ENCODE measurements around the gene ATPAF1.
"Not testable (repeated sequence)": the region's sequence is repeated elsewhere in the genome, so short reads cannot be mapped to it uniquely, and the experiment has no call there.

The ATPAF1 gene

DNA sequence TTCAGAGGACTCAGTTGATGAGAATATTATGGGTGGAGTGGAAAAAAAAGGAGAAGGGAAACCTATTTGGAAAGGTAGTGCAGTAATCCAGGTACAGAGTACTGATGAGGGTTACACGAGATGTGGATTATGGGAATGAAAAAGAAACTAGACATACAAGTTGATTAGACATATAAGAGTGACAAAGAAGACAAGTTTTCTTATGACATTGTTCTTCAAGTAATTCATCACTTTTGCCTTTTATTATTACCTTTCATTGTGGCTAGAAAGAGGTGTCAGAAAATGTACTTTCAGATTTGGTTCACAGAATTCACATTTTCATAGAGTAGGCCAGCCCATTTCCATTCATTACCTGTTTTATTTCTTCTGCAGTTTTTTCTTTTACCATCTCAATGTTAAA is 10.4 kb downstream of the ATPAF1 start:
- no peak overlapping the region for H3K4me3 ChIP-seq (ENCODE audit: control insufficient read depth in 1 of 7, extremely low read depth in 1 of 7, insufficient read depth in 4 of 7, low read depth in 2 of 7, low read length in 6 of 7)
- peaks cover 15 to 35% (median 24%) of the 10 kb centered on the region in 4 experiments for H3K36me3 ChIP-seq (ENCODE audit: control insufficient read depth in 4 of 4, insufficient read depth in 4 of 4, low read length in 3 of 4)
- no peaks in the 10 kb centered on the region for H3K27me3 ChIP-seq (replicated peaks in 2 of 5; ENCODE audit: control insufficient read depth in 4 of 5, insufficient read depth in 5 of 5, low read length in 4 of 5)

DNA sequence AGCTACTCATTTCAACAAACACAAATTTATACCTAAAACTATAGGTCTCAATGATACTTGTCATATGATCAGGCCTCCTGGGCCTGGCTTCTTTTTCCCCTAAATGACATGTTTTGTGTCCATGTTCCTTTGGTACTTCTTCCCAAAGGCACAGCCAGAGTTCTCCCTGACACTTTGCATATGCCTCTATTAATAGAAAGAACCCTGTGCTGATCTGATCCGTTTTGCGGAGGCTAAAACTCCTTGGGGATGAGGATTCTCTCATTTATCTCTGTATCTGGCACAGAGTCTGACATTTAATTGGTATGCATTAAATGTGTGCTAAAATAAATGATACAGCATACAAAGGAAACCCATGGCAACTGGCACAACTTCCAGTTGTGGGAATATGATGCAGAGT is 11.5 kb downstream of the ATPAF1 start:
- 100% methylated on average over 2 of the region's 2 CpGs for WGBS (ENCODE audit: insufficient coverage)
- H3K27me3 ChIP-seq (replicated peaks in 2 of 5; ENCODE audit: control insufficient read depth in 4 of 5, insufficient read depth in 5 of 5, low read length in 4 of 5), result no peaks in the 10 kb centered on the region
- POLR2A ChIA-PET, result no interaction called here
- no peaks in the 10 kb centered on the region for H3K9me3 ChIP-seq (ENCODE audit: control extremely low read depth in 1 of 5, control insufficient read depth in 4 of 5, insufficient read depth in 2 of 5, low read depth in 1 of 5, low read length in 4 of 5)
- no peak for DNase-seq
- H3K36me3 ChIP-seq (ENCODE audit: control insufficient read depth in 4 of 4, insufficient read depth in 4 of 4, low read length in 3 of 4), result peaks cover 15 to 41% (median 24%) of the 10 kb centered on the region in 4 experiments
- CTCF ChIA-PET, result interaction anchor here (1.0 kb wide), 1 partner anchor 11 kb away, joined by 4 read pairs; the partner anchor contains the start of gene ATPAF1
- H3K4me1 ChIP-seq (ENCODE audit: control extremely low read depth in 1 of 4, control insufficient read depth in 4 of 4, insufficient read depth in 4 of 4, low read length in 3 of 4), result no peaks in the 10 kb centered on the region
- H3K4me3 ChIP-seq (ENCODE audit: control insufficient read depth in 1 of 7, extremely low read depth in 1 of 7, insufficient read depth in 4 of 7, low read depth in 2 of 7, low read length in 6 of 7), result no peak overlapping the region
- H3K27ac ChIP-seq (ENCODE audit: insufficient read depth in 1 of 2, low read depth in 1 of 2, low read length in 2 of 2, poor library complexity in 1 of 2, severe bottlenecking in 2 of 2), result no peak overlapping the region

More for the DNA sequence above, 10.4 kb downstream of the ATPAF1 start:
- DNase-seq, result no peak
- H3K4me1 ChIP-seq (ENCODE audit: control extremely low read depth in 1 of 4, control insufficient read depth in 4 of 4, insufficient read depth in 4 of 4, low read length in 3 of 4), result no peaks in the 10 kb centered on the region
- no peak overlapping the region for H3K27ac ChIP-seq (ENCODE audit: insufficient read depth in 1 of 2, low read depth in 1 of 2, low read length in 2 of 2, poor library complexity in 1 of 2, severe bottlenecking in 2 of 2)
- H3K9me3 ChIP-seq (ENCODE audit: control extremely low read depth in 1 of 5, control insufficient read depth in 4 of 5, insufficient read depth in 2 of 5, low read depth in 1 of 5, low read length in 4 of 5), result no peaks in the 10 kb centered on the region
- WGBS (ENCODE audit: insufficient coverage), result no CpG with 5 or more reads among the region's 1 CpG
- ChIA-PET POLR2A (no interaction called here), CTCF (interaction anchor here (1.0 kb wide), 1 partner anchor 10 kb away, joined by 4 read pairs; the partner anchor contains the start of gene ATPAF1)

DNA sequence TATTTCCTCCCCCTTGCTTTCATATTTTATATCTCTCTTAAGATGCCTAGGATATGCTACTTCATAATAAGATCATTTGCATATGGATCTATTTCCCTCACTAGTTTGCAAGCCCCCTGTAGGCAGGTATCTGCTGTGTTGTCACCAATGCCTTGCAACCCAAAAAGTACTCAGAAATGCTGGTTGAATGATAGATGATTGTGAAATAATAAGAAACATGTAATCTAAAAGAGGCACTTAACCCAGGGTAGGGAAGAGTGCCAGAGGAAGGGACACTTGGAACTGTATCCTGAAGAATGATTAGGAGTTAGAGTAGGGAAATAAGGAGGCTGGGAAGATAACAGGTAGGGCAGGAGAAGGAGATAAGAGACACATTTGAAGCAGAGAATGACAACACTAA is 12.3 kb downstream of the ATPAF1 start:
- Histone ChIP-seq H3K36me3 (ENCODE audit: control insufficient read depth in 4 of 4, insufficient read depth in 4 of 4, low read length in 3 of 4) (peaks cover 15 to 40% (median 24%) of the 10 kb centered on the region in 4 experiments), H3K27me3 (replicated peaks in 2 of 5; ENCODE audit: control insufficient read depth in 4 of 5, insufficient read depth in 5 of 5, low read length in 4 of 5) (no peaks in the 10 kb centered on the region), H3K4me1 (ENCODE audit: control extremely low read depth in 1 of 4, control insufficient read depth in 4 of 4, insufficient read depth in 4 of 4, low read length in 3 of 4) (no peaks in the 10 kb centered on the region), H3K4me3 (ENCODE audit: control insufficient read depth in 1 of 7, extremely low read depth in 1 of 7, insufficient read depth in 4 of 7, low read depth in 2 of 7, low read length in 6 of 7) (no peak overlapping the region), H3K9me3 (ENCODE audit: control extremely low read depth in 1 of 5, control insufficient read depth in 4 of 5, insufficient read depth in 2 of 5, low read depth in 1 of 5, low read length in 4 of 5) (no peaks in the 10 kb centered on the region), H3K27ac (ENCODE audit: insufficient read depth in 1 of 2, low read depth in 1 of 2, low read length in 2 of 2, poor library complexity in 1 of 2, severe bottlenecking in 2 of 2) (no peak overlapping the region)
- DNase-seq, result no peak
- POLR2A ChIA-PET, result no interaction called here
- CTCF ChIA-PET, result interaction anchor here (1.3 kb wide), 1 partner anchor 34 kb away, joined by 3 read pairs; no protein-coding TSS in a partner anchor

DNA sequence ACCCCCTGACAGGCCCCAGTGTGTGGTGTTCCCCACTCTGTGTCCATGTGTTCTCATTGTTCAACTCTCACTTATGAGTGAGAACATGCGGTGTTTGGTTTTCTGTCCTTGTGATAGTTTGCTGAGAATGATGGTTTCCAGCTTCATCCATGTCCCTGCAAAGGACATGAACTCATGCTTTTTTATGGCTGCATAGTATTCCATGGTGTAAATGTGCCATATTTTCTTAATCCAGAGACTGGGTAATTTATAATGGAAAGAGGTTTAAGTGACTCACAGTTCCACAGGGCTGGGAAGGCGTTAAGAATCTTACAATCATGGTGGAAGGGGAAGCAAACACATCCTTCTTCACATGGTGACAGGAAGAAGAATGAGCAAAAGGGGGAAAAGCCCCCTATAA is 13.5 kb downstream of the ATPAF1 start:
- Histone ChIP-seq H3K36me3 (ENCODE audit: control insufficient read depth in 4 of 4, insufficient read depth in 4 of 4, low read length in 3 of 4) (peaks cover 23 to 50% (median 30%) of the 10 kb centered on the region in 4 experiments), H3K9me3 (ENCODE audit: control extremely low read depth in 1 of 5, control insufficient read depth in 4 of 5, insufficient read depth in 2 of 5, low read depth in 1 of 5, low read length in 4 of 5) (peaks cover 0 to 11% (median 0%) of the 10 kb centered on the region in 5 experiments)
- POLR2A ChIA-PET; H3K4me3 ChIP-seq (ENCODE audit: control insufficient read depth in 1 of 7, extremely low read depth in 1 of 7, insufficient read depth in 4 of 7, low read depth in 2 of 7, low read length in 6 of 7); DNase-seq; H3K4me1 ChIP-seq (ENCODE audit: control extremely low read depth in 1 of 4, control insufficient read depth in 4 of 4, insufficient read depth in 4 of 4, low read length in 3 of 4); H3K27me3 ChIP-seq (replicated peaks in 2 of 5; ENCODE audit: control insufficient read depth in 4 of 5, insufficient read depth in 5 of 5, low read length in 4 of 5); H3K27ac ChIP-seq (ENCODE audit: insufficient read depth in 1 of 2, low read depth in 1 of 2, low read length in 2 of 2, poor library complexity in 1 of 2, severe bottlenecking in 2 of 2); CTCF ChIA-PET: not testable (repeated sequence)
- WGBS (ENCODE audit: insufficient coverage), result 100% methylated on average over 1 of the region's 2 CpGs

DNA sequence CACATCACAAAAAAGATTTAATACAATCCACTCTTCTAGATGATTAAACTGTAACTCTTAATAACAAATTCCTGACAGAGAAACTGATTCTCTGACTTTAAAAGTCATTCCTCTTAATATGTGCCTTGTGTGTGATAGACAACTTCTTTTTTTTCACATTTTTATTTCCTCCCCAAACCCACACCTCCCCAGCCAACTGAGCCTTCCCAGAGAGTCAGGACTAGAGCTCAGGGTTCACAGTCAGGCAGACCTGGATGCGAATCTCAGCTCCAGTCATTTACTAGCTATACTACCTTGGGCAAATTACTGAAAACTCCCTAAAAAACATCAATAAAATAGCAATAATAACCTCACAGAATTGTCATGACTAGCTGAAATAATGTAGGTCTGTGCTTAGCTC is 14.2 kb downstream of the ATPAF1 start:
- ChIA-PET POLR2A (no interaction called here), CTCF (no interaction called here)
- no peak overlapping the region for H3K4me3 ChIP-seq (ENCODE audit: control insufficient read depth in 1 of 7, extremely low read depth in 1 of 7, insufficient read depth in 4 of 7, low read depth in 2 of 7, low read length in 6 of 7)

DNA sequence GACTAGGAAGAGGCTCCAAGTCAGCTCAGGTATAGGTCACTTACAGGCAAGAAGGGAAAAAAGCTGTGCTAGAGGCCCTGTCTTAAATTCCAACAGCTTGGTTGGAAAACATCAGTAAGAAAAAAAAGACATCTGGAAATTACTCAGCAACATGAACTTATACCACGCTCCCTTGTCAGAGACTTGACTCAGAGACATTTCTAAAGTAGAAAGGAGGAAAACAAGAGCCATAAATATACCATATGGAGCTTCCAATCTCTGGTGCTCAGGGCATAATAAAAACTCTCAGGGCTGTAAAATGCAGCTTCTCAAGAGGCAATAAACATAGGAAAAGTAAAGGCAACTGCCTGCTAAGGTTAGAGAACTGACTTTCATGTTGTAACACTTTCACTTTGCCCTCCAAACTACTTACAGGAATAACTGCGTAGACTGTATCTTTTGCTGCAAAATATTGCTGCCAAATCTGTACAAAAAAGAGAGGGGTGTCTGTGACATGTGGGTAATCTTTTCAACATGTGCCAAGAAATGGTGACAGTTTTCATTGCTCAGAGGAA is 14.7 kb downstream of the ATPAF1 start:
- CTCF ChIA-PET, result no interaction called here
- H3K27ac ChIP-seq (ENCODE audit: insufficient read depth in 1 of 2, low read depth in 1 of 2, low read length in 2 of 2, poor library complexity in 1 of 2, severe bottlenecking in 2 of 2), result no peak overlapping the region
- POLR2A ChIA-PET, result no interaction called here
- H3K36me3 ChIP-seq (ENCODE audit: control insufficient read depth in 4 of 4, insufficient read depth in 4 of 4, low read length in 3 of 4), result peaks cover 26 to 57% (median 32%) of the 10 kb centered on the region in 4 experiments
- peaks cover 0 to 16% (median 5%) of the 10 kb centered on the region in 5 experiments for H3K9me3 ChIP-seq (ENCODE audit: control extremely low read depth in 1 of 5, control insufficient read depth in 4 of 5, insufficient read depth in 2 of 5, low read depth in 1 of 5, low read length in 4 of 5)
- no peak for DNase-seq
- 100% methylated on average over 1 of the region's 2 CpGs for WGBS (ENCODE audit: insufficient coverage)
- H3K4me1 ChIP-seq (ENCODE audit: control extremely low read depth in 1 of 4, control insufficient read depth in 4 of 4, insufficient read depth in 4 of 4, low read length in 3 of 4), result no peaks in the 10 kb centered on the region
- no peak overlapping the region for H3K4me3 ChIP-seq (ENCODE audit: control insufficient read depth in 1 of 7, extremely low read depth in 1 of 7, insufficient read depth in 4 of 7, low read depth in 2 of 7, low read length in 6 of 7)
- no peaks in the 10 kb centered on the region for H3K27me3 ChIP-seq (replicated peaks in 2 of 5; ENCODE audit: control insufficient read depth in 4 of 5, insufficient read depth in 5 of 5, low read length in 4 of 5)

More for the DNA sequence above, 14.2 kb downstream of the ATPAF1 start:
- H3K9me3 ChIP-seq (ENCODE audit: control extremely low read depth in 1 of 5, control insufficient read depth in 4 of 5, insufficient read depth in 2 of 5, low read depth in 1 of 5, low read length in 4 of 5), result peaks cover 0 to 15% (median 5%) of the 10 kb centered on the region in 5 experiments
- WGBS (ENCODE audit: insufficient coverage), result 100% methylated on average over 1 of the region's 1 CpG
- peaks cover 26 to 56% (median 33%) of the 10 kb centered on the region in 4 experiments for H3K36me3 ChIP-seq (ENCODE audit: control insufficient read depth in 4 of 4, insufficient read depth in 4 of 4, low read length in 3 of 4)
- H3K4me1 ChIP-seq (ENCODE audit: control extremely low read depth in 1 of 4, control insufficient read depth in 4 of 4, insufficient read depth in 4 of 4, low read length in 3 of 4), result no peaks in the 10 kb centered on the region
- no peak for DNase-seq
- no peaks in the 10 kb centered on the region for H3K27me3 ChIP-seq (replicated peaks in 2 of 5; ENCODE audit: control insufficient read depth in 4 of 5, insufficient read depth in 5 of 5, low read length in 4 of 5)
- no peak overlapping the region for H3K27ac ChIP-seq (ENCODE audit: insufficient read depth in 1 of 2, low read depth in 1 of 2, low read length in 2 of 2, poor library complexity in 1 of 2, severe bottlenecking in 2 of 2)

DNA sequence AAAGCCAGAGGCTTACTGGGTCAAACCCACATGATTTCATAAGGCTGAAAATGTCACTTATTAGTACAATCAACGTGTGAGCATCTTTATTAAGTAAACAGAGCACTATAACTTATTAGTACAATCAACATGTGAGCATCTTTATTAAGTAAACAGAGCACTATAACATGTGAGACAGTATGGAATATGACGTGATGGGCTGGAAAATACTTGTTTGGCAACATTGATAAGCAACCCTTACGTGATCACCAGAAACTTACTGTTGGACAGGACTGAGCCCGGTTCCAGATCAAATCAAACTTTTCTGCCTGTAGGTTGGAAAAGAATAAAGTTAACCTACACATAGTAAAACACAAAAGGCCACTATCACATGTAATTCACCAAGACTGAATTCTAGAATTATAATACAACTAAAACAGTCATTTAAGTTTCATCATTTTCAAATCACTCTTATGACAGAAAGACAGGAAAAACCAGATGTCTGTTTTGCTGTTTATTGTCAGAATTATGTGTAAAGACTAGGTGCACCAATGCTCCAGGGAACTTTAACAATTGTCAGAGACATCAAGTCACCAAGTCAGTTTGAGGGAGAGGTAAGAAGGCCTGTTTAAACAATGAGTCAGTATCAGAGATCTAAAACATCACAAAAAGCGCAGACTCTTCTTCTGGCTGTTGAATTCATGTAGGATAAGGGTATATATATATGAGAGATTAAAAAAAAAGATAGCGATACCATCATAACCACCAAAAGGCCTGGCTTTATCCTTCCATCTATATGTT is 15.7 kb downstream of the ATPAF1 start:
- H3K9me3 ChIP-seq (ENCODE audit: control extremely low read depth in 1 of 5, control insufficient read depth in 4 of 5, insufficient read depth in 2 of 5, low read depth in 1 of 5, low read length in 4 of 5), result peaks cover 0 to 22% (median 7%) of the 10 kb centered on the region in 5 experiments
- H3K27me3 ChIP-seq (replicated peaks in 2 of 5; ENCODE audit: control insufficient read depth in 4 of 5, insufficient read depth in 5 of 5, low read length in 4 of 5), result no peaks in the 10 kb centered on the region
- CTCF ChIA-PET, result no interaction called here
- WGBS (ENCODE audit: insufficient coverage), result 100% methylated on average over 2 of the region's 6 CpGs
- H3K4me1 ChIP-seq (ENCODE audit: control extremely low read depth in 1 of 4, control insufficient read depth in 4 of 4, insufficient read depth in 4 of 4, low read length in 3 of 4), result no peaks in the 10 kb centered on the region
- no peak overlapping the region for H3K27ac ChIP-seq (ENCODE audit: insufficient read depth in 1 of 2, low read depth in 1 of 2, low read length in 2 of 2, poor library complexity in 1 of 2, severe bottlenecking in 2 of 2)
- POLR2A ChIA-PET, result no interaction called here
- no peak for DNase-seq
- H3K4me3 ChIP-seq (ENCODE audit: control insufficient read depth in 1 of 7, extremely low read depth in 1 of 7, insufficient read depth in 4 of 7, low read depth in 2 of 7, low read length in 6 of 7), result no peak overlapping the region
- peaks cover 24 to 60% (median 29%) of the 10 kb centered on the region in 4 experiments for H3K36me3 ChIP-seq (ENCODE audit: control insufficient read depth in 4 of 4, insufficient read depth in 4 of 4, low read length in 3 of 4)
